HepG2 (cell line): ENCODE measurements around the gene TLCD1. TPM values are rescaled to one million over a fixed set of nuclear protein-coding genes. Genes with fewer than 3 reads are reported as not detected.
A peak's percentile ranks its signal among the peaks of the same experiment; 100 is the strongest.

ENCODE experiments used
- ARID4A ChIP-seq: sonication (generic); formaldehyde crosslinking; IDR thresholded peaks from 2 replicates; pipeline ENCODE4 v1.5.0; 2020; ENCODE audit warnings: mild to moderate bottlenecking, missing genetic modification reagents, borderline replicate concordance
- BCLAF1 ChIP-seq: fragments of 450-650 bp; IDR thresholded peaks from 2 replicates; pipeline ENCODE4 v1.6.1; 2017; ENCODE audit warnings: mild to moderate bottlenecking
- FOXA3 ChIP-seq: IDR thresholded peaks from 2 replicates; pipeline ENCODE4 v1.6.1; 2016; ENCODE audit warnings: missing genetic modification reagents, missing compliant biosample characterization
- FUBP1 ChIP-seq: sonication (generic); formaldehyde crosslinking; IDR thresholded peaks from 2 replicates; pipeline ENCODE4 v1.5.1; 2020; ENCODE audit warnings: missing genetic modification reagents, mild to moderate bottlenecking, borderline replicate concordance
- HNRNPL ChIP-seq: fragments of 200-400 bp; formaldehyde crosslinking; IDR thresholded peaks from 2 replicates; pipeline ENCODE4 v1.6.1; 2017; ENCODE audit warnings: mild to moderate bottlenecking, low read depth, low read length
- ISL2 ChIP-seq: sonication (generic); formaldehyde crosslinking; IDR thresholded peaks from 2 replicates; pipeline ENCODE4 v1.5.0; 2020; ENCODE audit warnings: missing genetic modification reagents
- NFE2L1 ChIP-seq: sonication (generic); formaldehyde crosslinking; IDR thresholded peaks from 2 replicates; pipeline ENCODE4 v1.4.0; 2020; ENCODE audit warnings: missing genetic modification reagents, mild to moderate bottlenecking, borderline replicate concordance
- NRL ChIP-seq: sonication (generic); formaldehyde crosslinking; IDR thresholded peaks from 2 replicates; pipeline ENCODE4 v1.5.0; 2020; ENCODE audit warnings: missing genetic modification reagents, mild to moderate bottlenecking, moderate library complexity, borderline replicate concordance
- PHB2 ChIP-seq: fragments of 450-650 bp; IDR thresholded peaks from 2 replicates; pipeline ENCODE4 v1.6.1; 2018; ENCODE audit not compliant: partially characterized antibody
- RAD21 ChIP-seq: fragments of 450-650 bp; formaldehyde crosslinking; IDR thresholded peaks from 2 replicates; pipeline ENCODE4 v1.5.0; 2020; ENCODE audit warnings: mild to moderate bottlenecking
- TAF15 ChIP-seq: fragments of 200-400 bp; formaldehyde crosslinking; IDR thresholded peaks from one replicate; pipeline ENCODE4 v1.6.1; 2018; ENCODE audit warnings: mild to moderate bottlenecking, low read depth, low read length; ENCODE audit not compliant: poor library complexity, severe bottlenecking
- ZNF597 ChIP-seq: sonication (generic); formaldehyde crosslinking; IDR thresholded peaks from 2 replicates; pipeline ENCODE4 v1.5.0; 2020; ENCODE audit warnings: missing genetic modification reagents
- ZNF776 ChIP-seq: sonication (generic); formaldehyde crosslinking; IDR thresholded peaks from 2 replicates; pipeline ENCODE4 v1.4.0; 2020; ENCODE audit warnings: mild to moderate bottlenecking, missing genetic modification reagents
- ZNF816 ChIP-seq: sonication (generic); formaldehyde crosslinking; IDR thresholded peaks from 2 replicates; pipeline ENCODE4 v1.8.0; 2022; ENCODE audit warnings: missing genetic modification reagents, mild to moderate bottlenecking, borderline replicate concordance
- ZNF83 ChIP-seq: sonication (generic); formaldehyde crosslinking; IDR thresholded peaks from 2 replicates; pipeline ENCODE4 v1.4.0; 2020; ENCODE audit warnings: missing genetic modification reagents, mild to moderate bottlenecking, borderline replicate concordance
- polyA plus RNA-seq, 8 experiments: library from polyadenylated mRNA; depleted of rRNA in 3 of 8; stranded (reverse) in 7 of 8; unstranded in 1 of 8; fragments of >200 nt; fragmentation: Illumina TruSeq in 4 of 8; extraction: Trizol in 4 of 8; gene quantifications; 2 replicates each; pipeline versions ENCODE4 v1.2.1 to v1.2.3, GENCODE V29; 2011 to 2016; ENCODE audit warnings: low read depth in 4 of 8, missing spikeins in 1 of 8, mixed read lengths in 1 of 8; ENCODE audit not compliant: insufficient read depth in 1 of 8
- total RNA-seq, 5 experiments: library from RNA; depleted of rRNA; stranded (reverse); fragments of >200 nt; fragmentation: Illumina TruSeq; extraction: Trizol; gene quantifications; 2 replicates each; pipeline ENCODE4 v1.2.3, GENCODE V29; 2016; ENCODE audit warnings: low read depth in 1 of 5
- TF ChIP-seq, protein P1 (sequence below): sonication (generic); formaldehyde crosslinking; IDR thresholded peaks from 2 replicates; pipeline ENCODE4 v1.4.0; 2020; ENCODE audit warnings: missing genetic modification reagents

The TLCD1 gene
- total and polyA plus RNA-seq, 2 of the 13 experiments (the other 11 are each of a cell fraction or from before 2014, with no cell fraction given), result 14.9 to 19.6 TPM

- TF ChIP-seq NFE2L1 (CRISPR knock-in tag), result no peak
- no peak; the same call in 1 of the 2 replicates for TF ChIP-seq NRL (CRISPR knock-in tag)
- TF ChIP-seq FOXA3 (CRISPR knock-in tag), result no peak
- TF ChIP-seq ZNF597, result no peak
- peak; percentile 61; the same call in 1 of the 2 replicates for TF ChIP-seq HNRNPL
- no peak; the same call in 1 of the 2 replicates for TF ChIP-seq ISL2 (CRISPR knock-in tag)
- peak; percentile 71; the same call in 1 of the 2 replicates for TF ChIP-seq ARID4A
- no peak for TF ChIP-seq FUBP1 (CRISPR knock-in tag)
- TF ChIP-seq ZNF83 (CRISPR knock-in tag), result no peak
- TF ChIP-seq ZNF816, result 0 out of 2 replicates have a peak, but pooled peaks have one; percentile 8
- TF ChIP-seq RAD21 (CRISPR knock-in tag), result peak; percentile 70
- TF ChIP-seq, protein P1, sequence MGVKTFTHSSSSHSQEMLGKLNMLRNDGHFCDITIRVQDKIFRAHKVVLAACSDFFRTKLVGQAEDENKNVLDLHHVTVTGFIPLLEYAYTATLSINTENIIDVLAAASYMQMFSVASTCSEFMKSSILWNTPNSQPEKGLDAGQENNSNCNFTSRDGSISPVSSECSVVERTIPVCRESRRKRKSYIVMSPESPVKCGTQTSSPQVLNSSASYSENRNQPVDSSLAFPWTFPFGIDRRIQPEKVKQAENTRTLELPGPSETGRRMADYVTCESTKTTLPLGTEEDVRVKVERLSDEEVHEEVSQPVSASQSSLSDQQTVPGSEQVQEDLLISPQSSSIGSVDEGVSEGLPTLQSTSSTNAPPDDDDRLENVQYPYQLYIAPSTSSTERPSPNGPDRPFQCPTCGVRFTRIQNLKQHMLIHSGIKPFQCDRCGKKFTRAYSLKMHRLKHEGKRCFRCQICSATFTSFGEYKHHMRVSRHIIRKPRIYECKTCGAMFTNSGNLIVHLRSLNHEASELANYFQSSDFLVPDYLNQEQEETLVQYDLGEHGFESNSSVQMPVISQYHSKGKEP (CRISPR knock-in tag), result no peak
- TF ChIP-seq ZNF776 (CRISPR knock-in tag), result no peak
- TF ChIP-seq TAF15, result peak; percentile 82
- no peak for TF ChIP-seq BCLAF1
- TF ChIP-seq PHB2, result no peak
These were observed 17.4 kb upstream of the TLCD1 start, which contains the start of gene TRAF4 (continued) for GRCh38 chr17:28743243-28744103.
